K562 (cell line): ENCODE measurements around the gene TGFBR1. TPM values are rescaled to one million over a fixed set of nuclear protein-coding genes. Genes with fewer than 3 reads are reported as not detected.

Experiments used
- FOXK2 ChIP-seq, 2 experiments: fragments of 450-650 bp; IDR thresholded peaks in 1 of 2; conservative IDR thresholded peaks in 1 of 2; 2 replicates each; pipeline ENCODE4 v1.6.1; 2016; ENCODE audit warnings: low read depth in 2 of 2, mild to moderate bottlenecking in 1 of 2
- HDAC1 ChIP-seq, 2 experiments: fragments of 450-650 bp; IDR thresholded peaks; 2 replicates each; pipeline ENCODE4 v1.6.1; 2016 to 2017; ENCODE audit warnings: inconsistent platforms in 1 of 2, mild to moderate bottlenecking in 1 of 2, moderate library complexity in 1 of 2
- MEF2D ChIP-seq: conservative IDR thresholded peaks from 2 replicates; pipeline ENCODE4 v1.6.1; 2016; ENCODE audit warnings: low read depth, missing genetic modification characterization, missing compliant biosample characterization
- PHF8 ChIP-seq: fragments of 200-600 bp; sonication (generic); IDR thresholded peaks from 2 replicates; pipeline ENCODE4 v1.6.1; 2012; ENCODE audit warnings: mixed run types, mild to moderate bottlenecking, inconsistent platforms, low read length, moderate library complexity, borderline replicate concordance
- TEAD4 ChIP-seq, 2 experiments: sonication (generic) in 1 of 2; formaldehyde crosslinking in 1 of 2; IDR thresholded peaks; 2 replicates each; pipeline versions ENCODE4 v1.6.1 to v1.8.0; 2012 to 2022; ENCODE audit warnings: borderline replicate concordance in 1 of 2, inconsistent platforms in 1 of 2, low read length in 1 of 2, mild to moderate bottlenecking in 1 of 2, missing genetic modification reagents in 1 of 2
- ZNF184 ChIP-seq: sonication (generic); formaldehyde crosslinking; IDR thresholded peaks from 2 replicates; pipeline ENCODE4 v1.5.0; 2020; ENCODE audit warnings: missing genetic modification reagents
- ZNF274 ChIP-seq: IDR thresholded peaks from 2 replicates; pipeline ENCODE4 v1.6.1; 2011; ENCODE audit warnings: low read depth, mild to moderate bottlenecking, low read length, moderate library complexity, borderline replicate concordance
- polyA plus RNA-seq, 8 experiments: library from polyadenylated mRNA; depleted of rRNA in 4 of 8; stranded (reverse) in 5 of 8; unstranded in 3 of 8; fragments of >200 nt; fragmentation: Nextera tagmentation in 2 of 8; fragmentation: Illumina TruSeq in 1 of 8; extraction: Ambion mirVana in 2 of 8; extraction: Trizol in 1 of 8; gene quantifications; 2 replicates each; pipeline versions ENCODE4 v1.2.1 to v1.2.3, GENCODE V29; 2011 to 2014; ENCODE audit warnings: inconsistent platforms in 1 of 8, missing spikeins in 1 of 8
- total RNA-seq, 7 experiments: library from RNA; depleted of rRNA in 6 of 7; stranded (reverse); fragments of >200 nt in 6 of 7; fragmentation: Illumina TruSeq in 2 of 7; extraction: Trizol in 2 of 7; gene quantifications; 2 replicates each; pipeline versions ENCODE4 v1.2.1 to v1.2.3, GENCODE V29; 2011 to 2021; ENCODE audit warnings: low replicate concordance in 1 of 7
- TF ChIP-seq, protein P1 (sequence below): IDR thresholded peaks from 2 replicates; pipeline ENCODE4 v1.6.1; 2011; ENCODE audit warnings: borderline replicate concordance, low read depth, mild to moderate bottlenecking, moderate library complexity, low read length; ENCODE audit not compliant: insufficient read depth, poor library complexity, severe bottlenecking
- TF ChIP-seq, protein P2 (sequence below): fragments of 450-650 bp; IDR thresholded peaks from 2 replicates; pipeline ENCODE4 v1.6.1; 2014; ENCODE audit warnings: low read depth, mild to moderate bottlenecking, moderate library complexity, borderline replicate concordance
- TF ChIP-seq, protein P3 (sequence below): fragments of 250-450 bp; sonication (Bioruptor Pico); IDR thresholded peaks from 2 replicates; pipeline ENCODE4 v1.5.0; 2022; ENCODE audit warnings: mild to moderate bottlenecking
- TF ChIP-seq, protein P4 (sequence below): fragments of 250-450 bp; sonication (Bioruptor Pico); IDR thresholded peaks from 2 replicates; pipeline ENCODE4 v1.4.0; 2020; ENCODE audit warnings: mild to moderate bottlenecking
- TF ChIP-seq, protein P5 (sequence below): fragments of 450-650 bp; formaldehyde crosslinking; conservative IDR thresholded peaks from 2 replicates; pipeline ENCODE4 v1.4.0; 2022; ENCODE audit warnings: mild to moderate bottlenecking, missing genetic modification characterization
- TF ChIP-seq, protein P6 (sequence below): fragments of 450-650 bp; formaldehyde crosslinking; IDR thresholded peaks from 2 replicates; pipeline ENCODE4 v1.4.0; 2022; ENCODE audit warnings: missing genetic modification characterization

Gene TGFBR1
- total and polyA plus RNA-seq, 9 of the 15 experiments (the other 6 are each of a cell fraction or from before 2014, with no cell fraction given) = 15.5 to 62.4 (median 42.7) TPM

DNA sequence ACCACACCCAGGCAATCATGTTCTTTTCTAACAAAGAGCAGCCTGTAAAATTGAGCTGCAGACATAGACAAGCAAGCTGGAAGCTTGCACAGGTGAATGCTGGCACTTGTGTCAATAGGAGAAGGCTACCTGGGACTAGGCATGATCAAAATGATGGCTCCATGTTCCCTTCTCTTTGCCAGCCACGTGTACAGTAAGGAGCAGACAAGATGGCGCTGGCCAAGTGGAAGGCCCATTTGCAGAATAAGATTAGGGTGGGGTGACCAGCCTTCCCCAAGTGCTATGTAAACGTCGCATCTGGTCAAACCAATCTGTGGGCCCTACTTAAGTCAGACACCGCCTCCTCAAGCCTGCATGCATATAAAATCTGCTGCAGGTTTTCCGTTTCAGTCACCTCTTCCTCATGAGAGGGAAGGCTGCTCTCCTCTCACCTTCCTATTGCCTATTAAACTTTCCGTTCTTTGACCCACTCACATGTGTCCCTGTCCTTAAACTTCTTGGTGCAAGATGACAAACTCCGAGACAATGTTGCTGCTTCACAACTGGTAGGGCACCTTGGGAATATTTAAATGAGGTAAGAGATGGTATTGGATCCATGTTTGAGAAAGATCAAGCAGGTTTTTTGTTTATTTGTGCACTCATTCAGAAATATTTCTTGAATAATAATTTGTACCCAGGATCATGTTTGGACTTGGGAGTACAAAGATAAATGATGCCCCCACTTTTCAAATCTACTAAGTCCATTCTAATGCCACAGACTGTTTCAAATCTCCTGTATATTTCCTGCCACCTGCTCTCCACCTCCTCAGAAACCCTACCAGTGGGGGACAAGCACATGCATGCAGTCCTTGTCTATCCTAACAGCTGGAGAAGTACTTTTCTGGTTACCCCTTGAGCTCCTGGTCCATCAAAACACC, 30.7 kb upstream of the TGFBR1 start (continued):
- TF ChIP-seq TEAD4 (IDR thresholded peaks at IDR 0.05; ENCODE audit: low read length) = no peak; the same call in 1 of the 2 replicates
- TF ChIP-seq TEAD4 (CRISPR knock-in tag; IDR thresholded peaks at IDR 0.05; ENCODE audit: borderline replicate concordance) = no peak
- TF ChIP-seq, protein P1, sequence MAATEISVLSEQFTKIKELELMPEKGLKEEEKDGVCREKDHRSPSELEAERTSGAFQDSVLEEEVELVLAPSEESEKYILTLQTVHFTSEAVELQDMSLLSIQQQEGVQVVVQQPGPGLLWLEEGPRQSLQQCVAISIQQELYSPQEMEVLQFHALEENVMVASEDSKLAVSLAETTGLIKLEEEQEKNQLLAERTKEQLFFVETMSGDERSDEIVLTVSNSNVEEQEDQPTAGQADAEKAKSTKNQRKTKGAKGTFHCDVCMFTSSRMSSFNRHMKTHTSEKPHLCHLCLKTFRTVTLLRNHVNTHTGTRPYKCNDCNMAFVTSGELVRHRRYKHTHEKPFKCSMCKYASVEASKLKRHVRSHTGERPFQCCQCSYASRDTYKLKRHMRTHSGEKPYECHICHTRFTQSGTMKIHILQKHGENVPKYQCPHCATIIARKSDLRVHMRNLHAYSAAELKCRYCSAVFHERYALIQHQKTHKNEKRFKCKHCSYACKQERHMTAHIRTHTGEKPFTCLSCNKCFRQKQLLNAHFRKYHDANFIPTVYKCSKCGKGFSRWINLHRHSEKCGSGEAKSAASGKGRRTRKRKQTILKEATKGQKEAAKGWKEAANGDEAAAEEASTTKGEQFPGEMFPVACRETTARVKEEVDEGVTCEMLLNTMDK = no peak
- TF ChIP-seq ZNF274 = no peak
- TF ChIP-seq HDAC1 (IDR thresholded peaks at IDR 0.05) = peak in 1 of 2 experiments; percentile 60; a peak in 1 of 4 replicates
- TF ChIP-seq FOXK2 (conservative IDR thresholded peaks at IDR 0.05 in 1 of 2, IDR thresholded peaks at IDR 0.05 in 1 of 2; ENCODE audit: low read depth in 2 of 2) = peak; percentile 58 to 65; a peak in 3 of 4 replicates
- peak; percentile 65; the same call in 1 of the 2 replicates for TF ChIP-seq PHF8
- TF ChIP-seq, protein P2, sequence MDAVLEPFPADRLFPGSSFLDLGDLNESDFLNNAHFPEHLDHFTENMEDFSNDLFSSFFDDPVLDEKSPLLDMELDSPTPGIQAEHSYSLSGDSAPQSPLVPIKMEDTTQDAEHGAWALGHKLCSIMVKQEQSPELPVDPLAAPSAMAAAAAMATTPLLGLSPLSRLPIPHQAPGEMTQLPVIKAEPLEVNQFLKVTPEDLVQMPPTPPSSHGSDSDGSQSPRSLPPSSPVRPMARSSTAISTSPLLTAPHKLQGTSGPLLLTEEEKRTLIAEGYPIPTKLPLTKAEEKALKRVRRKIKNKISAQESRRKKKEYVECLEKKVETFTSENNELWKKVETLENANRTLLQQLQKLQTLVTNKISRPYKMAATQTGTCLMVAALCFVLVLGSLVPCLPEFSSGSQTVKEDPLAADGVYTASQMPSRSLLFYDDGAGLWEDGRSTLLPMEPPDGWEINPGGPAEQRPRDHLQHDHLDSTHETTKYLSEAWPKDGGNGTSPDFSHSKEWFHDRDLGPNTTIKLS = peak; percentile 98
- TF ChIP-seq, protein P3, sequence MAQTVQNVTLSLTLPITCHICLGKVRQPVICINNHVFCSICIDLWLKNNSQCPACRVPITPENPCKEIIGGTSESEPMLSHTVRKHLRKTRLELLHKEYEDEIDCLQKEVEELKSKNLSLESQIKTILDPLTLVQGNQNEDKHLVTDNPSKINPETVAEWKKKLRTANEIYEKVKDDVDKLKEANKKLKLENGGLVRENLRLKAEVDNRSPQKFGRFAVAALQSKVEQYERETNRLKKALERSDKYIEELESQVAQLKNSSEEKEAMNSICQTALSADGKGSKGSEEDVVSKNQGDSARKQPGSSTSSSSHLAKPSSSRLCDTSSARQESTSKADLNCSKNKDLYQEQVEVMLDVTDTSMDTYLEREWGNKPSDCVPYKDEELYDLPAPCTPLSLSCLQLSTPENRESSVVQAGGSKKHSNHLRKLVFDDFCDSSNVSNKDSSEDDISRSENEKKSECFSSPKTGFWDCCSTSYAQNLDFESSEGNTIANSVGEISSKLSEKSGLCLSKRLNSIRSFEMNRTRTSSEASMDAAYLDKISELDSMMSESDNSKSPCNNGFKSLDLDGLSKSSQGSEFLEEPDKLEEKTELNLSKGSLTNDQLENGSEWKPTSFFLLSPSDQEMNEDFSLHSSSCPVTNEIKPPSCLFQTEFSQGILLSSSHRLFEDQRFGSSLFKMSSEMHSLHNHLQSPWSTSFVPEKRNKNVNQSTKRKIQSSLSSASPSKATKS = no peak
- TF ChIP-seq ZNF184 (CRISPR knock-in tag) = no peak
- TF ChIP-seq, protein P4, sequence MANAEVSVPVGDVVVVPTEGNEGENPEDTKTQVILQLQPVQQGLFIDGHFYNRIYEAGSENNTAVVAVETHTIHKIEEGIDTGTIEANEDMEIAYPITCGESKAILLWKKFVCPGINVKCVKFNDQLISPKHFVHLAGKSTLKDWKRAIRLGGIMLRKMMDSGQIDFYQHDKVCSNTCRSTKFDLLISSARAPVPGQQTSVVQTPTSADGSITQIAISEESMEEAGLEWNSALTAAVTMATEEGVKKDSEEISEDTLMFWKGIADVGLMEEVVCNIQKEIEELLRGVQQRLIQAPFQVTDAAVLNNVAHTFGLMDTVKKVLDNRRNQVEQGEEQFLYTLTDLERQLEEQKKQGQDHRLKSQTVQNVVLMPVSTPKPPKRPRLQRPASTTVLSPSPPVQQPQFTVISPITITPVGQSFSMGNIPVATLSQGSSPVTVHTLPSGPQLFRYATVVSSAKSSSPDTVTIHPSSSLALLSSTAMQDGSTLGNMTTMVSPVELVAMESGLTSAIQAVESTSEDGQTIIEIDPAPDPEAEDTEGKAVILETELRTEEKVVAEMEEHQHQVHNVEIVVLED (CRISPR knock-in tag) = peak; percentile 26; the same call in 1 of the 2 replicates
- TF ChIP-seq MEF2D (tag) = peak; percentile 85
- TF ChIP-seq, protein P5, sequence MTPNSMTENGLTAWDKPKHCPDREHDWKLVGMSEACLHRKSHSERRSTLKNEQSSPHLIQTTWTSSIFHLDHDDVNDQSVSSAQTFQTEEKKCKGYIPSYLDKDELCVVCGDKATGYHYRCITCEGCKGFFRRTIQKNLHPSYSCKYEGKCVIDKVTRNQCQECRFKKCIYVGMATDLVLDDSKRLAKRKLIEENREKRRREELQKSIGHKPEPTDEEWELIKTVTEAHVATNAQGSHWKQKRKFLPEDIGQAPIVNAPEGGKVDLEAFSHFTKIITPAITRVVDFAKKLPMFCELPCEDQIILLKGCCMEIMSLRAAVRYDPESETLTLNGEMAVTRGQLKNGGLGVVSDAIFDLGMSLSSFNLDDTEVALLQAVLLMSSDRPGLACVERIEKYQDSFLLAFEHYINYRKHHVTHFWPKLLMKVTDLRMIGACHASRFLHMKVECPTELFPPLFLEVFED (CRISPR knock-in tag) = no peak
- TF ChIP-seq, protein P6, sequence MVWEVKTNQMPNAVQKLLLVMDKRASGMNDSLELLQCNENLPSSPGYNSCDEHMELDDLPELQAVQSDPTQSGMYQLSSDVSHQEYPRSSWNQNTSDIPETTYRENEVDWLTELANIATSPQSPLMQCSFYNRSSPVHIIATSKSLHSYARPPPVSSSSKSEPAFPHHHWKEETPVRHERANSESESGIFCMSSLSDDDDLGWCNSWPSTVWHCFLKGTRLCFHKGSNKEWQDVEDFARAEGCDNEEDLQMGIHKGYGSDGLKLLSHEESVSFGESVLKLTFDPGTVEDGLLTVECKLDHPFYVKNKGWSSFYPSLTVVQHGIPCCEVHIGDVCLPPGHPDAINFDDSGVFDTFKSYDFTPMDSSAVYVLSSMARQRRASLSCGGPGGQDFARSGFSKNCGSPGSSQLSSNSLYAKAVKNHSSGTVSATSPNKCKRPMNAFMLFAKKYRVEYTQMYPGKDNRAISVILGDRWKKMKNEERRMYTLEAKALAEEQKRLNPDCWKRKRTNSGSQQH (CRISPR knock-in tag) = peak; percentile 78
